Measurements from ENCODE around the gene SP5.
"Not testable (repeated sequence)": the region's sequence is repeated elsewhere in the genome, so short reads cannot be mapped to it uniquely, and the experiment has no call there.

SP5 gene

DNA sequence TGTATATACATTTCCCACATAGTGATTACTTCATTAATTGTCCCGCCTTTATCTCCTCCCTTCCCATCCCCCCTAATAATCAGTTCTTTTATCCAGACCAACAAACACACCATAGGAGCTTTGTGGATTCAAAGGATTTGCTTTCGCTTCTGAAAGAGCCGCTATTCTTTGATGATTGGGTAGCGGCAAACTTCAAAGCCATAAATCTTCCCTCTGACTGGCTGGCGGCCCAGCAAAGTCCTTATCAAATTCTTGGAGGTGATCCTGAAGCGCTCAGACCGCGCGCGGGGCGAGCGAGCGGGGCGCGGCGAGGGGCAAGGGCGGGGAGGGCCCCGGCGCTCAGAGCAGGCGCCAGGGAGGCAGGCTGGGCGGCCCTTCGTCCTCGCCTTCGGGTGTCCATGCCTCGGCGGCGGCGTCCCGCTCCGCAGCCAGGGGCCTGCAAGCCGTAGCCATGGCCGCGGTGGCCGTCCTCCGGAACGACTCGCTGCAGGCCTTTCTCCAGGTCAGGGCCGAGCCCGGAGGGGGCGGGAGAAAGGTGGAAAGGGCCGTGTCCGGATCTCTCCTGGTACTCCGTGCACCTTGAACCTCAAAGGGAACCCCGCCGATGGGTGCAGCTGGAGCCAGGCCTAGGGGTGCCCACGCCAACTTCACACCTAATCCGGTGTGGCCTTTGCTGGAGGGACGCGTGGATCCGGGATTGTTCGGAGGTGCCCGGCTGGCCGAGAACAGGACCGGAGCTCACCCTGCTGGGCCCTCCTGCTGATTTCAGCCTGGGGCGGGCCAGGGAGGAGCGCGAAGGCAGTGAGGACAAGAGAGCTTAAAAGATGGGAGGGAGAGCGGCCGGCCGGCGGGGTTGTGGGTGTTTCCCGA, at the start of gene SP5:
SP5 (plus strand) TSS at position 276 of the 870 bp plus-strand sequence; CDS start at position 452, 176 bp downstream.
- DNase-seq (ENCODE audit: low read depth): no peak

DNA sequence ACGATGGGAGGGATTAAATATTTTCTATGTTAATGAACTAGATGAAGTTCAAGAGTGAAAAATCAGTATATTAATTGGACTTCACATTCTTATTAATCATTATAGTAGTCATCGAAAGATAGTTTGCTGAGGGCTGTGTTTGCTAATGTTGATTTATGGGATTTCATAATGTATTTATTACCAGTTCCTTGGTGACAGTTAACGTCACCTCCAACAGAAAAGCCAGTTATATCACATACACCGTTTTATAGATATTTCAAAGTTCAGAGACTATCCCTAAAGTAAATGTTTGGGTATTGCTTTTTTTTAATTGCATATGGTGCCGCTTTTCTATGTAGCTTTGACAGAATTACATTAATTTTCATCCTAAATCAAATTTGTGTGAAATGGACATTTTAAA, 49.4 kb upstream of the SP5 start:
- DNase-seq (ENCODE audit: low read depth): no peak

DNA sequence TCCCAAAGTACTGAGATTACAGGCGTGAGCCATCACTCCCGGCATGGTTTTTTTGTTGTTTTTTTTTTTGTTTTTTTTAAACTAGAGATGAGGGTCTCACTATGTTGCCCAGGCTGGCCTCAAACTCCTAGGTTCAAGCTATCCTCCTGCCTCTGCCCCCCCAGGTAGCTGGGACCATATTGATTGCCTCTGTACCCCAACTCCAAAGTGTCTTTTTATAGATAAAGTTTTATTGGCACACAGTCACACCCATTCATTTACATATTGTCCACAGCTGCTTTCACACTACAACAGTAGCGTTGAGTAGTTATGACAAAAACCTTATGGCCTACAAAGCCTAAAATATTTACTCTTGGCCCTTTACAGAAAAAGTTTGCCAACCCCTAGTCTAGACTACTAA, 45.2 kb upstream of the SP5 start:
- DNase-seq (ENCODE audit: low read depth): no peak

DNA sequence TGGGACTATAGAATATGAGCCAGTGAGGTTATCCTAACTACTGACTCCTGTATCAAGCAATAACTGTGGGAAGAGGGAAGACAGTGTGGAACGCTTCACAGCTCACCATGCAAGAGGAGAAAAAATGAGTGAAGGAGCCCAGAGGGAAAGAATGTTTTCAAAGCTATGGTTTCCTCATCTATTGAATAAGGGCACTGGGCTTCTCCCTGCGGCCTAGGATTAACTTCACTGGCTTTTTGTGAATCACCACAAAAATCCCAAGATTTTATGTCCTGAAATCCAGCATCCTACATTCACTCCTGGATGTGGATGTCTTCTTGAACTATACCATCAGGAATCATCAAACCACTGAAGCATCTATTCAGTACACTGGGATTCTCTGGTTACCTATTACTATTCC, 44.5 kb upstream of the SP5 start:
- DNase-seq (ENCODE audit: low read depth): no peak

DNA sequence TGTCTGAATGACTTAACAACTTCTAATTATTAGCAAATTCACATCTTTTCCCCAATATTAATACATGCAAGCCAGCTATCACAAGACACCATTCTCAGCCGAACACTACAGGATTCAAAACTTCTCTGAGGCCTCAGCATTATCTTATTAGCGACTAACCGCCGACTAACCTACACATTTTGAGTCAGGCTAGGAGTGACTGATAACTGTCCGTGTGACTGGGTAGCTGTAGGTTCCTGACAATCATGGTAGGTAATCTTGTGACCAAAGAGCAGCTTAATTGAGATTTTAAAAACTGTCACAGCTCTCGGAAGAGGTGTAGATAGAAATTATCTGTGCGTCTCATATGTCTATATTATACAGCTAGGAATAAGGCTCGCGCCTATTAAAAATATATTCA, 44.1 kb upstream of the SP5 start:
- no peak for DNase-seq (ENCODE audit: low read depth)

DNA sequence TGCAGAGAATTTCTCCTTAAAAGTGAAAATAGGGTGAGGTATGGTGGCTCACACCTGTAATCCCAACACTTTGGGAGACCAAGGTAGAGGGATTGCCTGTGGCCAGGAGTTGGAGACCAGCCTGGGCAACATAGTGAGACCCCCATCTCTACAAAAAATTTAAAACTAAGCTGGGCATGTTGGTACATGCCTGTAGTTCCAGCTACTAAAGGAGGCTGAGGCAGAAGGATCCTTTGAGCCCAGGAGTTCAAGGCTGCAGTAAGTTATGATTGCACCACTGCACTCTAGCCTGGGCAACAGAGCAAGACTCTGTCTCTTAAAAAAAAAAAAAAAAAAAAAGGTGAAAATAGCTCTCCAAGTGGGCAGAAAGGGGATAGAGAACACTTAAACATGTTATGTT, 40.9 kb upstream of the SP5 start:
- DNase-seq (ENCODE audit: low read depth): not testable (repeated sequence)

DNA sequence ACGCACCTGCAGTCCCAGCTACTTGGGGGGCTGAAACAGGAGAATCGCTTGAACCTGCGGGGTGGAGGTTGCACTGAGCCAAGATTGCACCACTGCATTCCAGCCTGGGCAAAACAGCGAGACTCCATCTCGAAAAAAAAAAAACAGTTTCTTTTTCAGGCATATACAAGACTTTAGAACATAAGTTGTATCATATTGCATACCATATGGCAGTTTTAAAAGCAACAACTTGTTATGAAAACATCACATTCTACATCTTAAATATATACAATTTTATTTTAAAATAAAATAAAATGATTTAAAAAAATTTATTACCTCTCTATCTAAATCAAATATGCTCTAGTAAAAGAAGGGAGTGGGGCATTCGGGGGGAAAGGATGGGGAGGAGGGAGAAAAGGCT, 39.4 kb upstream of the SP5 start:
- no peak for DNase-seq (ENCODE audit: low read depth)

DNA sequence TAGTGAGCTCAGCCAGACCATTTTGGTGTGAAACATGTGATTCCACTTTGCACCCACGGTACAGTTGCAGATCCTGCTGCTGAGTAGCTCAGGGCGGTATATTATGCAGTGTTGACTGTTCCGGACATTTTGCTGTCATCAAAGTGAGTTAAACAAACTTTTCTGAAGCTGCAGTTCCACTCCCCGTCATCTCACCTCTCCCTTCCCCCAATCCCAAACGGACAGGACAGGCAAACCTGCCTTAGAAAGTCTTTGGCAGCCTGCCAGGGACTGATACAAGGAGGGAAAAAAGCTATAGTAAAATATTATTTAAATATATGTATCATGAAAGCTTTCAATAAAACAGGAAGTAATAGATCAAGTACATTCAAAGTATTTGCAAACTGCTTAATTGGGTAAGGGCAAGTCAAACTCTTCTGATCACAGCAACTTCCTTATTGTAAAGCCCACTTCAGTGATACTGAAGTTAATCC, 35.5 kb upstream of the SP5 start:
- DNase-seq (ENCODE audit: low read depth): no peak

DNA sequence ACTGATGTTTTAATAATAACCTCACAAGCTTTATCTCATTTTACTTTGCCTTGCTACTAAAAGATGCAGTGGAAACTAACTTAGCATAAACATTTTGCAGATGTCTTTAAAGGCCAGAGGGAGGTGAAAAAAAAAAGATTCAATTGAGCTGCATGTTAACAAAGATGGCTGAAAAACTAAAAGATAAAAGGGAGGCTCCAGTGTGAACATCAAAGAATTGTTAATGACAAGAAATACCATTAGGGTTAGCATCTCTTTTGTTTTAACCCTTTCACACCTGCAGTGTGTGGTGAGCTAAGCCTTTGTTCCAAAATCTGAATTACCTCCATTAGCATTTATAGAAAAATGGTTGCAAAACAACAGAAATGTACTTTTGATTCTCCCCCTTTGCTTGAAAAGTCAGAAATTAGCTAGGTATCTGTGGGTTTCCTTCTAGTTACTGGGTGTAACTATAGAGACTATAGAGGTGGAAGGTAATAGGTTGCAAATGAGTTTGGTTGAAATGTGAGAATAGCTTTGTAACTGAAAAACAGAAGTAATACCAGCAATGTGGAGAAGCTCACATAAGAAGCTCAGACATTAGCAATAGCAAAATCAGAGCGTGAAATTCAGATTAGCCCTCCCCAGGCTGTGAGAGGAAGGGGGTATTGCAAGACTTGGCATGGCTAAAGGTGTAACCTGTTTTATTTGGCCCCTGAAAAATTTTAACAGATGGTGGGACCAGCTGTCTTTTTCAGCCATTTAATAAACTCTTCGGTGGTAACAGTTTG, 34.8 kb upstream of the SP5 start:
- no peak for DNase-seq (ENCODE audit: low read depth)

DNA sequence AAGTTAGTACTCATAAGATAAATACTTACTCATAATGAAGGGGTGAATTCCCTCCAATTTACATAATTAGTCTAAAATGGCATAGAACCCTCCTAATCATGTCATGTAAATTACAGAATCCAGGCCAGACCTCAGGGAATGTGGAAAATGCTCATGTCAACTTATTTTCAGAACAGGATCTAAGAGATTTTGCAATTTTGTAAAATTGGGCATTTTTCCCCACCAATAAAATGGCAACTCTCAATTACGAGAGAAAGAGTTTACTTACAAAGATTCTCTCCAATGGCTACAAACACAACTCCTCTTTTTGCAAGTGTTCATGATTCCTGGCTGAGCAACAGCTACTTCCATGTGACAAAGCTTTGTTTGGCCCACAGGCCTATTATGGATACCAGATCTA, 33.8 kb upstream of the SP5 start:
- no peak for DNase-seq (ENCODE audit: low read depth)

DNA sequence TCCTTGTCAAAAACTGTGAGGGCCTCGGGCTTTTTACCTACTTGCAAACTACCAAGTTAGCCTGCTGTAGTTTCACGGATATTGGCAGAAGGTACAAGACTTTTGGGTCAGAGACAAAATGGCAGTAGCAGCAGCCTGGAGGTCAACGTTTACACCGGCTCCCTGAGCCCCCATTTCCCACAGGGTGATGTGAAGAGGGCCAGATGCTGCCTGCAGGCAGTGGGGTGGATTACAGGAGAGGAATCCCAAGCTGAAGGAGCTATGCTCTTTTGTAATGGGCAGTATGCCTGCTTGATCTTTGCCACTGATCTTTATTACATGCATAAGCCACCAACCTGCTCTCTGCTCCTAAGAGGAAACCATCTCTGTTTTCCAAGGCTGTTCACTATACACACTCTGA, 29.5 kb upstream of the SP5 start:
- no peak for DNase-seq (ENCODE audit: low read depth)

DNA sequence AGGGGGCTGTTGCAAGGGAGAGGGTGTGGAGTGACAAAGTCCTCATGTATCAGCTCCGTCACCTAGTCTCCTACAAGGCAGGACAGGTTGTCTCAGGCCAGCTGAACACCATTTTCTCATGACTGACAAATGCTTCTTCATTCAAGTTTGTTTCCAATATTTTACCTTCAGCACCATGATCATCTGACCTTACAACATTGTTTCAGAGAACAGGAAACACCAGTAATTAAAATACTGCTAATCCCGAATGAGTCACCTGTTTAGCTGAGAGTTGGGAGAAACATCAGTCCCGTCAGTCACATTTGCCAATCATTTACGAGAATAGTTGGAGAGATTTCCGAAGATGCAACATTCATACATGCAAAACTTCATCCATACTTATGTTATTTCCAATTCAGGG, 25.7 kb upstream of the SP5 start:
- DNase-seq (ENCODE audit: low read depth): no peak

DNA sequence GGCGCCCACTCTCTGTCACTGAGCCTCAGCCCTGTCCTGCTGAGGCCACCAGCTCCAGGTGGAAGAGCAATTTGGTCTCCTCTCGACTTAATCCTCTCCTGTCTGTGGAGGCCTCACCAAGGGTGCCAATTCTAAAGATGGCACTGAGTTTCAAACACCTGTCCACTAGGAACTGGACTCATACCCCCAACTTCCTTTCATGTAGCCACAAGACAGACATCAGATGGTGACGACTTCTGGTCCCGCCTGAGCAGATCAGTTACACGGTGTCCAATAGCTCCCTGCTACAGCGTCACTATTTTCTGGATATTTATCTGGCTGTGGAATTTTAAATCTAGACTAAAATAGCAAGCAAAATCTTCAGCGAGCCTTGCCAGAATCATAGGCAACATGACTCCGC, 24.5 kb upstream of the SP5 start:
- no peak for DNase-seq (ENCODE audit: low read depth)

DNA sequence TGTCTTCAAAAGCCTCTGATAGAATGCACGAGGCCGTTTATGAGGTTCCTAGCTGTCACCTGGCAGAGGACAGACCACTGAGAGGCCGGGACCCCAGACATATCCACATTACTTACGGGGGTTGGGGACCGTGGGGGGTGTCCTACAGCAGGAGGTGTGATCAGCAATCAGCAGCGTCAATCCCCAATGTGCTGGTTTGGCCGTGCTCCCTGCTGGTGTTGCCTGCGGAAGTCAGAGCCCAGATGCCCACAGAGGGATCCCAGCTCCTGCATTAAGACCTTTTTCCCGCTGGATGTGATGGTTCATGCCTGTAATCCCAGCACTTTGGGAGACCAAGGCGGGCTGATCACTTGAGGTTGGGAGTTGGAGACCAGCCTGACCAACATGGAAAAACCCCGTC, 20.8 kb upstream of the SP5 start:
- no peak for DNase-seq (ENCODE audit: low read depth)

DNA sequence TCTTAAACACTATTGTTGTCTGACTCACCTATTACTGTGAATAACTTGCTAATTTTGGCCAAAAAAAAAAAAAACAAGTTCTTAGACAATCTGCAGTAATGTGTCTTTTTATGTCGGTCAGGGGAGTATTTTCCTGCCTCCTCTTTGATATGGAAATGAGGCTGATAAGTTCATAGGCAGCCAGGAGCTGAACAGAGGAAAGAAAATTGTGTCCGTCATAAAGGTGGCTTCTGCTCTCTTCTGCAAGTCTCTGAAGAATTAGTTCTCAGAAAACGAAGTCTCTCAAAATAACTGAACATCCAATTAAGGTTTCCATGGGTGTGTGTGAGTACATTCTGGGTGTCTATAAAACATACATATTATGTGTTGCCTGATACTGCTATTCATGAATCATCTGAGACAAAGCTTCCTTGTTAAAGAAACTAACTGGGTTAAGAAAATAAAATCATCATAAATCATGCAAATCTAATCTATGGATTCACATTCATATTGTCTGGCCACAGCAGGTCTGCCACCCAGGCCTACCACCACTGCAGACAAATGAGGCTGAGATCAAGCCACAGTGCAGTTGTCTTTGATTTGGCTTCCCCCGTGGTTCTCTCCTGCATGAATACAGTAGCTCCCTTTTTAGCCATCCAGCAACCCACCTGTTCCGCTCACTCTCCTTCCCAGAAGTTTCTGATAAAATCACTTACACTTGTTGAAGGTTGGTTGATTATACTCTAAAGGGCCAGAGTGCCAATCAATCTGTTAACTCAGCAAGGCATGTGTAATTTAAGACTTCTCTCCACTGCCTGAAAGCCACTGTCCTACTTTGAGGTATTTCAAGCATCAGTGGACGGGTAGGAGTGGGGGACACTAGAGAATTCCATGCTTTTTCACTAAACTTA, 19.4 kb upstream of the SP5 start:
- DNase-seq (ENCODE audit: low read depth): no peak

DNA sequence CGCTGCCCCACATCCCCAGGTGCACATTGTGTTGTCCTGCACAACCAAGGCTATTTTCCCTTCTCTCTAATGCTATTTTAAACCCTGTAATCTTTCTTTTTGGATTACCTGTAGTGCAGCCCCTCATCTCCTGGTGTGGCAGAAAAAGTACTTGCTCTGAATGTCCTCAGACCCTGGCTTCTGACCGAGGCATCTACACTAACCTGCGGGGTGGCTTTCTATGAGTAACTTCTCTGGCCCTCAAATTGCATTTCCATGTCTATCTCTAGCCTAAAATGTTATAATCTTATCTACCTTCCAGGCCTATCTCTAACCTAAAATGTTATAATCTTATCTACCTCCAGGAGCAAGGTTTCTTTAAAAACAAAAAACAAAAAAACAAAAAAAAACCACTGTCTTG, 18.2 kb upstream of the SP5 start:
- DNase-seq (ENCODE audit: low read depth): no peak

DNA sequence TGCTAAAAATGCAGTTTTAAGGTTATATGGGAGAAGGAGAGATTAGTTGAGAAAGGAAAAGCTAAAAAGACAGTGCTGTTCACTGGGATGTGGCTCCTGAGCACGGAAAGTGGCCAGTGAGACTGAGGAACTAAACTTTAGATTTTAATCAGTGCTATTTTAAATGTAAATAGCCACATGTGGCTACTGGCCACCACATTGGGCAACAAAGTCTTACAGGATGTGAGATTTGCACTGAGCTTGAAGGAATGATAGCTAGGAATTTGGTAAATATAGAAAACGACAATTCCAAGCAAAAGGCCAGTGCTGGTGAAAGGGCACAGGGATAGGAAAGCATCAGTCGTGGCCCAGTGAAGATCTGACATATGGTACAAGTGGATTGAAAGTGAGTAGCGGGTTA, 14.1 kb upstream of the SP5 start:
- no peak for DNase-seq (ENCODE audit: low read depth)

DNA sequence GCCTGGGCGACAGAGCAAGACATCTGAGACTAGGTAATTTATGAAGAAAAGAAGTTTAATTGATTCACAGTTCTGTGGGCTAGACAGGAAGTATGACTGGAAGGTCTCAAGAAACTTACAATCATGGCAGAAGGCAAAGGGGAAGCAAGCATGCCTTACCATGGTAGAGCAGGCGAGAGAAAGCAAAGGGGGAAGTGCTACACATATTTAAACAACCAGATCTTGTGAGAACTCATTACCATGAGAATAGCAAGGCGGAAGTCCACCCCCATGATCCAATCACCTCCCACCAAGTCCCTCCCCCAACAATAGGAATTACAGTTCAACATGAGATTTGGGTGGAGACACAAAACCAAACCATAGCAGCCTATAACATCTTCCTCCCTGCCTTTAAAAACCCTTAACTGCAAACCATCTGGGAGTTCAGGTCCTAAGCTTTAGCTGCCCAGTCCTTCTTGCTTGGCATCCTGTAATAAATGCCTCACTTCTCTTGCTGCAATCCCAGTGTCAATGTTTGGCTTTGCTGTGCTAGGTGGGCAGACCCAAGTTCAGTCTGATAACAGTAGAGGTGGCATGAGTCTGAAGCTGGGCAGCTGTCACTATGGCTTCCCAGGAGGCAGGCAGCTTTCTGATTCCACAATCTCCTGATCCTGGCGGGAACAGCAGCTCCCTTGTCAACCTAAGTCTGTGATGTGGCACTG, 11.2 kb upstream of the SP5 start:
- DNase-seq (ENCODE audit: low read depth): no peak

DNA sequence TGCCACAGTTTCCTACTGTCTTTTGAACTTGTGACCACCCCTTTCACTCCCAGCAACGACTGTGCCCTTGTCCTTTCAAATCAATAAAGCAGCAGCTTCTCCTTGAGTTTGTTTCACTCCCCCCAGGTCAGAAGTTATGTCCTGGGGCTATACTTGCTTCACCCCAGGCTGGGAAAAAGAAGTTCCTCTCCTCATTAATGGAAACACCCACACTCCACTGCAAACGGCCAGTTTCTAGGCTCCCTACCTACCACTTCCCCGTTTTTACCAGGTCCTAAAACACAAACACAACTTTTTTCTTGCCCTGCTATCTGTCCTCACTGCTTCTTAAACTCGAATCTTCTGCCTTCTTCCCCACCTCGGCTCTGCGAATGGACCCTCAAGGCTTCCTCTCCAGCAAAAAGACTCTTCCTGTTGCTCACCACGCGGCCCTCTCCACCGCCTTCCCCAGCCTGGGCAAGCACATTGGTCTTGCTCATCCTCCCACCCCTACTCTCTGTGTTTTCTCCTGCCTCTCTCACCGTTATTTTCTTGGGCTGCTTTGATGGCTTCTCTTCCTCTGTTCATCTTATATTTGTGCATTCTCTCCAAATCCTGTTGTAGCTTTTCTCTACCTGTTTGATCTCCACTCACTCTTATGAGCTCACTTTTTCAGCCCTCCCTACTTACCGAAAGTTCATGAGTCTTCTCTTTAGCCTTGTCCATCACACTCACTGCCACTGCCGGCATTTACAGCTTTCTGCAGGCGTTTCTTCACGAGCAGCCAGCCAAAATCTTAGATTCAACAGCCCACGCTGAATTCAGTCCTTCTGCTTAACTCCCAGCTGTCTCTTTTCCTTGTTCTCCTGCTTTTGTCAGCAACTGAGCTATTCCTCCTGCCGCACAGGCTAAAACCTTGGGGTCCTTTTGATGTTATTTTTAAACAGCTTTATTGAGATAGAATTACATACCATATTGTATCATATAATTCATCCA, 7.0 kb upstream of the SP5 start:
- no peak for DNase-seq (ENCODE audit: low read depth)

DNA sequence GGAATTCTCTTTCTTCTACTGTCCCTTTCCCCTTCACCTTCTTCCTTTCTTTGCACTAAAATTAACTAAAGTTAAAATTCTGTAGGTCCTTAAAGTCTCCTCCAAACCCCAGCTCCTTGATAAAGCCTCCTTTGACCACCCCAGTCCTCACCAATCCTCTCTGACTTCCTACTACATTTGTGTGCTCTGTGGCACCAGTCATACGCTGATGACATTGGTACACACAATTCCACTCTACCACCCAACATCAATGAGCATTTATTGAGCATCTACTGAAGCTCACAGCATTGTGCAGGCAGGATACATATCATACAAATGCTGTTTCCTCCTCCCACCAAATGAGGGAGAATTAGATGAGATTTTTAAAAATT, 4.5 kb upstream of the SP5 start:
- no peak for DNase-seq (ENCODE audit: low read depth)

Measured in stimulated activated CD8-positive, alpha-beta memory T cell treated with anti-CD3 and anti-CD28 coated beads, Interleukin-4, amount 100 ng/mL, for 24 hours (primary cell).